CD4-positive, alpha-beta T cell treated with Interleukin-4 for 1 hour (primary cell): ENCODE measurements around the gene VANGL1.
"Not testable (repeated sequence)": the region's sequence is repeated elsewhere in the genome, so short reads cannot be mapped to it uniquely, and the experiment has no call there.

Source experiments
- DNase-seq, 2 donors: peaks; one replicate each; pipeline ENCODE4 v3.0.0-alpha.2; 2020 to 2022

VANGL1 gene

DNA sequence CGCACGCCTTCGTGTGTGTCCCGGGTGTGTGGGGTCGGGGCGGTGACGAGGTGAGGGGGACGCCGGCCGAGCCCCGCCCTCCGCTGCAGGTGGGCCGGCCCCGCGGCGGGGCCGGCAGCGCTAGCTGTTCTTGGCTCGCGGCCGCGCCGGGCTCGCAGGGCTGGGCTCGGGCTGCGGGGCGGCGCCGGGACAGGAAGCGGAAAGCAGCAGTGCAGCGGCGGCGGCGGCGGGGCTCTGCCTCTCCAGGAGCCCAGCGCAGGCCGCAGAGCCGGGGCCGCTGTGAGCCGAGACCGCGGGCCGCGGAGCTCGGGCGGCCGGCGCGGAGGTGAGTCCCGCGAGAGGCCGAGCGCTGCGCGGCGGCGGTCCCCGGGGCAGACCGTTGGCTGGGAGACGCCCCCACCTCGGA is at the start of gene VANGL1:
TSS of gene VANGL1 (plus strand) at position 209 of the 406 bp plus-strand sequence. CDS start 9,444 bp downstream, outside the sequence.
- DNase-seq: peak; percentile 13 to 34

DNA sequence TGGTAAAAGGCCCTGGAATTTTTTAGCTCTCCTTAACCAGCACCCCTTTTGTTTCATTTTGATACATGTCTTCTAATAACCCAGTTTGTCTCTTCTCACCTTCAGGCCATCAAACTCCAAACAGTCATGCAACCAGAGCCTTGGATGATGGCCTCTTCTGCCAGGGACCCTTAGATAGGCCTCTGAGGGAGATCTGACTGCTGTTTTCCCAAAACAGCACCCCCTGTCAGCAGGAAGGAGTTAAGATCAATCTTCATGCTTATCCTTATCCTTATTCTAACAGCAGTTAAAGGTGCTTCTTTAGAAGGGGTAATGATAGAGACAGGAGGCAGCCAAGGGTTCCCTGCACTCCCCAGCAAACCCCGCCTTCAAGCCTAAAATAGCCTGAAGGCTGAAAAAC is 49.5 kb upstream of the VANGL1 start:
- DNase-seq: no peak

DNA sequence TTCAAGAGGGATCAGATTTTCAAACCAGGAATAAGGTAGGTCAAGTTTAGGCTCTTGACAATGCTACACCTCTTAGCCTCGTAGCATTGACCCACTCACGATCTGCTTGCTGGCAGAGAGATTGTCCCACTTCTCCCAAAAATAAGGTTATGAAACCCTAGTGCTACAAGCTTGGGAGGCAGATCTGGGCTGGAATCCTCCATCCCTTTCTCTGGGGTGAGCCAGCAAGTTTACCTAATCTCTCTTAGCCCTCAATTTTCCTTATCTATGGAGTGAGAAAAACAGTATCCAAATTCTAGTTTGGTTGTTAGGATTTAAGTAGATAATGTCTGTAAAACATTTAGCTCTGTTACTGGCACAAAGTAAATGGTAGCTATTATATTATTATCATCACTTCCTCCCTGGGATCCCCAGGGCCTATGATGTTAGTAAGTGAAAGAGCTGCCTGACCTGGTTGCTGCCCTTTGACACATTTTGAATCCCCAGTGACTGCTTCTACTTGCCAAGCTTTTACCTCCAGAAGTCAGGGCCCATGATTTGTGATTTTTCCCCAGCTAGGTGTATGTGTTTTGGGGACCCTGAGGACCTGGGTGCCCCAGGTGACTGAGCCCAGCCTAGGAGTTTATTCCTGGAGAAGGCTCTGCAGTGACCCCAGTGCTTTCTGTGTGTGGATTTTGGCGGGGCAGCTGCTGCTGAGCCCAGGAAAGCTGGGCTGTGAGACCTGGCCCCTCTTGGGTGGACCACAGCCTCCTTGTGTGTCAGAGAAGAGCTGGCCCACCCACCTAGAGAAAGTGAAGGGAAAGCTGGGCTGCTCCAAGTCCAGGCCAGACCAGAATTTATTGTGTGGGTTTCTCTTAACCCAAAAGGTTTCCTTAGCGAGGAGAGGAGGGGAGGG is 48.2 kb upstream of the VANGL1 start:
- no peak for DNase-seq

DNA sequence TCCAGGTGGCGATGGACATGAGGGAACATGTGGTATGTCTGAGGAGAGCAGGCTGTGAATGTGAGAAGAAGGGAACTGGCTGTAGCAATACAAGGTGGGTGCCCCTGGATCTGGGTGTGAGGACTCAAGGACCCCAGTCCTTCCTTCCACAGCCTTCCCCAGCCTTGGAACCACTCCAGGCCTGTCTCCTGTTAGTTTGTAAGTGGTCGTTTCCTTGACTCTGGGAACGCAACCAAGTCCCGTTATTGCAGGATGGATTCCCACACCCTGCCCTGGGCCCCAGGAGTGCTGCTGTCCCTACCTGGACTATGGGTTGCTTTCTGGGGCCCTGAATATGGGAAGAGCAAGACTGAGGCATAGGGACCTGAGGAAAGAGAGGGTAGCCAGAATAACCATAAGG is 47.2 kb upstream of the VANGL1 start:
- DNase-seq: no peak

DNA sequence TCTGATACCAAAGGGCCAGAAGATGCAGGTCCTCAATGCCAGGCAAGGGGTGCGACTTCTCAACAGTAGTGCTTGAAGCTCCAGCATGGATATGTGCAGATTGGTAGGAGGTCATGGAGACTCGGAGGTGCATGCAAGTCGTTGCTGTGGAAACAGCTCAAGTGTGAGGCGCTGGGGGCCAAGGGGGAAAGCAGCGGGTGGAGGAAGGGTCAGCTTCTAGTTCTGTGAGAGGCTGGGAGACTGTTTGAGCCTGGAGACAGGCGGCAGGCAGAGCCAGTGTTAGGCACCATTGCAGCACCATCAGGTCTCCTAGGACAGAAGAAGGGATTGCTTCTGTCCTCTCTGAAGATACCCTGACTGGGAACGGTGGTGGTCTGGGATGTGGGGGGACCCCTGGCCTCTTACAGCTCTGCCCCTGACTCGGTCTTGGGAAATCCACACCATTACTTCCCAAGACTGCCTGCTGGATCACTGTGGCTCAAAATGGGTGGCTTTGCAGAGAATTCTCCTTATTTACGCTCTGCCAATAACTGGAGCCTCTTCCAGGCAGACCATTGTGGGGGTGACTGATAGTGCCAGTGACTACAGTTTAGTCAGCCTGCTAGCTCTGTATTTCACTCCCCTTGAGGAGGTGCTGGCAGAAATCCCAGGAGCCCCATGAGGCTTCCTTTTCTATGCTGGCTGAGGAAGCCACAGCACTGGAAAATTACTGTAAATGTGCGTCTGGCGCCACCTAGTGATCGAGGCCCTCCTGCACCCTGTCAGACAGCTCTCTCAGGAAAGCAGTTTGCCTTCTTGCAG is 46.3 kb upstream of the VANGL1 start:
- DNase-seq: peak; percentile 43 to 51

DNA sequence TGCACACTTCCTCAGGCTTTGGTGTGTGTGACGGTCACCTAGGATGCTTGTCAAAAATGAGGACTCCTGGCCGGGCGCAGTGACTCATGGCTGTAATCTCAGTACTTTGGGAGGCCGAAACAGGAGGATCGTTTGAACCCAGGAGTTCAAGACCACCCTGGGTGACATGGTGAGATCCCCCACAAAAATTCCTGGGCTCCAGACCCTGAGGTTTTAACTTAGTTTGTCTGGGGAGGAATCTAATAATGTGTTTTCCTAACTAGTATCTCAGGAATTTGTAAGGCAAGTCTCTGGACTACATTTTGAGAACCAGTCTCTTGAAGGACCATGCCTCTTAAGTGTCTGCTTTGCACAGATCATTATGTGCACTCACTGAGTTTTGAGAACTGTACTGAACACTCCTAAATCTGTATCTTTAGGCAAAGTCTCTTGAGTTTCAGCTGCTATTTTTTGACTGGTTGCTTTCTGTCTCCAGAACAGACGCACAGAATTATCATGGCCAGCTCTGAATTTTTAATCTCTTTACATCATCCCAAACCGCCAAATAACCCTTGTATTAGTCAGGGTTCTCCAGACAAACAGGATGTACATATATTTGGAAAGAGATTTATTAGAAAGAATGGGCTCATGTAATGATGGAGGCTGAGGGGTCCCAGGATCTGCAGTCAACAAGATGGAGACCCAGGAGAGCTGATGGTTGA is 45.5 kb upstream of the VANGL1 start:
- no peak for DNase-seq

DNA sequence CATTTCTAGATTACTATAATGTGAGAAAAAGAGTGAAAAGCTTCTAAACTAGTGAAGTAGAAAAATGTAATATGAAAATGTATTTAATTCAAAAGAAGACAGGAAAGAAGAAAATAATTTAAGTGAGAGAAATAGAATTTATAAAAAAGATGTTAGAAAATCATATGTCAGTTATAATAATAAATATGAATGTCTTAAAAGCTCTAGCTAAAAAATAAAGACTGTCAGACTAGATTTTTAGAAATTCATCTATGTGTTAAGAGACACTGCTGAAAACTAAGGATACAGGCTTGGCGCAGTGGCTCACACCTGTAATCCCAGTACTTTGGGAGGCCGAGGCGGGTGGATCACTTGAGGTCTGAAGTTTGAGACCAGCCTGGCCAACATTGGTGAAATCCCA is 37.3 kb upstream of the VANGL1 start:
- DNase-seq: no peak

DNA sequence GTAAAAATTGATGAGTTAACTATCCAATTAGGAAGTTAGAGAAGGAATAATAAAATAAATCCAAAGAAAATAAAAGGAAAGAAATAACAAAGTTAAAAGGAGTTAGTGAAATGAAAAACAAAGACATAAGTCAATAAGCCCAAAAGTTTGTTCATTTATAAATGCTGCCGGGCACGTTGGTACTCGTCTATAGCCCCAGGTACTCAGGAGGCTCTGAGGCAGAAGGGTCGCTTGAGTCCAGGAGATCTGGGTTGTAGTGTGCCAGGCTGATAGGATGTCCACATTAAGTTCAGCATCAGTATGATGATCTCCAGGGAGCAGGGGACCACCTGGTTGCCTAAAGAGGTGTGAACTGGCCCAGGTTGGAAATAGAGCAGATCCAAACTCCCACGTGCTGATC is 35.5 kb upstream of the VANGL1 start:
- DNase-seq: no peak

DNA sequence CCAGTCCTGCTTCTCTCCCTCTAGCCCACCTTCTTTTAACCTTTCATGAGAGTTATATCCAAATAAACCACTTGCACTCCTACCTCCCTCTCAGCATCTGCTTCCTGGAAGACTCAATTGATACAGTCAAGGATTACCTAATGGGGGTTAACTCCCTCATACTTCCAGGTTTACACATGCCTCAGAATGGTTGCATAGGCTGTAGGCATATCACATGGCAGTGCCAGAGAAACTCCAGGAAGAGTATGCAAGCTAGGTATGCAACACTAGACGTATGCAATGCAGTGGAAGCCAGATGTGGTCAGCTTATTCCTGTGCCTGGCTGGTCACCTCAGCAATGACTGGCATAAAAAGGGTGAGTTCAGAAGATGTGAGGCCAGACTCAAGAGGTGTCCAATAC is 32.7 kb upstream of the VANGL1 start:
- no peak for DNase-seq

DNA sequence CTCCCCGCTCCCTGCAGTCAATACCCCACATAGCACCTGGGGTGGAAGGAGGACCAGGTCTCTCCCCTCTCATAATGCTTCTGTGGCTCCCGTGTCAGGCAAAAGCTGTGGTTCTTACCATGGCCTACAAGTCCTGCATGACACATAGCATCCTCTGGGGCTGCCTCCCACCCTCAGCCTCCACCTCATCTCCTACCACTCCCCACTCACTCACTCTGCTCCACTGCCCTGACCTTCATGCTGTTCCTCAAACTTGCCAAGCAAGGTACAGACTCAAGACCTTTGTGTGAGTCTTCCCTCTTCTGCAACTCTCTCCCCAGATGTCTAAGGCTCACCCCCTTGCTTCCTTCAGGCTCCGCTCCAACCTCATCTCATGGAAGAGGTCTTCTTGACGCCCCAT is 28.0 kb upstream of the VANGL1 start:
- no peak for DNase-seq

DNA sequence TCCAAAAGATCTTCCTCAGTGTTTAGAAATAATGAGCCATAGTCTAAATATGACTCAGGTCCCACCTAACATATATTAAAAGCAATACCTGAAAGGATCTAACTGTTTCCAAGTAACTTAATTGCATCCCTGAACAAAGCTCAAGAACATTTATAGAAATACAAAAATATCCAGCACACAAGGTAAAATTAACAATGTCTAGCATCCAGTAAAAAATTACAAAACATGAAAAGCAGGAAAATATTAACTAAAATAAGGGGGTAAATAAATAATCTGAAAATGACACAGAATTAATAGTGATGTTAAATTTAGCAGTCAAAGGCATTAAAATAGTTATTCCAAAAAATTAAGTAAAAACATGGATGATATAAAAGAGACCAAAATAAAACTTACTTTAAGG is 21.3 kb upstream of the VANGL1 start:
- no peak for DNase-seq

DNA sequence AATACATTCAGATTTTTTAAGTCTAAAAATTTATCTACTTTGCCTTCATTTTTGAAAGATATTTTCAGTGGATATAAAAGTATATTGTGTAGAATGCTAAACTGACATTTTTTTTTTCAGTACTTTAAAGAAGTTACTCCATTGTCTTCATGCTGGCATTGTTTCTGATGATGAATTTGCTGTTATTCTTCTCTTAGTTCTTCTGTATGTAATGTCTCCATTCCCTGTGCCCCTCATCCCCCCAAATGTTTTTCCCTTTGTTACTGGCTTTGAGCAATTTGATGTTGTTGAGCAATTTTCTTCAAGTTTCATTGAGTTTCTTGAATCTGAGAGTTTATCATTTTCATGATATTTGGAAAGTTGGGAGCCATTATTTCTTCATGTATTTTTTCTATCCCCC is 20.8 kb upstream of the VANGL1 start:
- DNase-seq: no peak

DNA sequence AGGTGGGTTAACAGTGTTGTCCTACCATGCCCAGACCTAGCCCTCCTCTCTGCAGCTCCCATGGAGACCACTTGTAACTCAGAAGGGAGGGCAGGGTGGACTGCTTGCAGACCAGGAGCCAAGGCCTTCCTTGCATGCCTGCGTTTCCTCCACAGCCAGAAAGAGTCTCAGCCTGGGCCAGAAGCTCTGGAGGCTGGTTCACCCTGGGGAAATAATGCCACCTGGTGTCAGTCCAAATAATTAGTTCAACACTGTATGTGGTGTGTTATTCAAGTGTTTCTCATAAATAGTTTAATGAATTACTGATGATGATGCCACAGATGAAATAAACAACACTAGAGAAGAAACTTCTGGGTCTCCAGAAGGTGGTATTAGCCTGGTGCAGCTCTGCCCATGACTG is 16.9 kb upstream of the VANGL1 start:
- no peak for DNase-seq

DNA sequence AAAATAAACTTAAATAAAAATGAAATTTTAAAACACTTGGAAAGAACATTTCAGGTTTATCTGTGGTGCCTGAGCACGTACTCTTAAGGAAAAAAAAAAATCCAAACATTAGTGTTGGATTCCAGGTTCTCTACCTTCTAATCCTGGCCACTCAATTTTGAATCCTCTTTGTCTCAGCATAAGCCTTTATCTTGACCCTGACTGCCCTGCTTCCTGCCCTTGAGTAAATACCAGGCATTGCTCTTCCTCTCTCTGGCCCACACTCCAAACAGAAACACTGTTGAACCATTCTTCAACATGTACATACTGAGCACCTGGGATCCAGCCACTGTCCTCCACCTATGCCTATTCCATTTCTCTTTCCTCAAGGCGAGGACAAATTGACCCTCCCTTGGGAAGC is 11.4 kb upstream of the VANGL1 start:
- no peak for DNase-seq

DNA sequence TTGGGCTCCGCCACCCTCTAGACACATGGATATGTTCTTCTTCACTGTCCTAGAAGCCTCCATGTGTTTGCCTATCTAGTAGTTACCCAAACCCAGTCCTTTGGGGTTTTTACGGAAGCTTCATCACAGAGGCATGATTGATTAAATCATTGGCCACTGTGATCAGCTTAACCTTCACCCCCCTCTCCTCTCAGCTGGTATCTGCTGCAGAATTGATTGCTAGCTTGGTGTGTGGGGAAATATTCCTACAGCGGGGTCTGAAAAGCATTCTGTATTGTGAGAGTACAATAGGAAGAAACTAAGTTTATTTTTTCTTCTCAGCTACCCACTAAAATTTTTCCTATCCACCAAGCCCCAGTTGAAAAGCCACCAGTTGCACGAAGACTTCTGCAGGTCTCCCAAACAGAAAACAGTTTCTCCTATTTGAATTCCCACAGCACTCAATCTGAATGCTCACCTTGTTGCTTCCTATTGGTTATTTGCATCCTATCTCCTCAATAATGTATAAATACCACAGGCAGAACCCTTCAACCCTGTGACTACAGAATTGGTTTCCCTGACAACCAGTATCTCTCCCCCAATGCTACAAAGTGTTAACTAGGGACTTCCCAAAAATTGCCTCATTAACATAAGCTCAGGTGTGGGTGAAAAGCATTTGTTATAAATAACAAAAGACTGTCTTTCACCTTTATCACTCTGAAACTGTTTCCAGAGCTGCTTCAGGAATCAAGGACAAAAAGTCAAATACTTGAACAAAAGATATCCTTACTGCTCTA is 9.3 kb upstream of the VANGL1 start:
- DNase-seq: no peak

DNA sequence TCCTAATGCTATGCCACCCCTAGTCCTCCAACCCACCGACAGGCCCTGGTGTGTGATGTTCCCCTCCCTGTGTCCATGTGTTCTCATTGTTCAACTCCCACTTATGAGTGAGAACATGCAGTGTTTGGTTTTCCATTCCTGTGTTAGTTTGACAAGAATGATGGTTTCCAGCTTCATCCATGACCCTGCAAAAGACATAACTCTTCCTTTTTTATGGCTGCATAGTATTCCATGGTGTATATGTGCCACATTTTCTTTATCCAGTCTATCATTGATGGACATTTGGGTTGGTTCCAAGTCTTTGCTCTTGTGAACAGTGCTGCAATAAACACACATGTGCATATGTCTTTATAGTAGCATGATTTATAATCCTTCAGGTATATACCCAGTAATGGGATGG is 8.2 kb upstream of the VANGL1 start:
- not testable (repeated sequence) for DNase-seq

DNA sequence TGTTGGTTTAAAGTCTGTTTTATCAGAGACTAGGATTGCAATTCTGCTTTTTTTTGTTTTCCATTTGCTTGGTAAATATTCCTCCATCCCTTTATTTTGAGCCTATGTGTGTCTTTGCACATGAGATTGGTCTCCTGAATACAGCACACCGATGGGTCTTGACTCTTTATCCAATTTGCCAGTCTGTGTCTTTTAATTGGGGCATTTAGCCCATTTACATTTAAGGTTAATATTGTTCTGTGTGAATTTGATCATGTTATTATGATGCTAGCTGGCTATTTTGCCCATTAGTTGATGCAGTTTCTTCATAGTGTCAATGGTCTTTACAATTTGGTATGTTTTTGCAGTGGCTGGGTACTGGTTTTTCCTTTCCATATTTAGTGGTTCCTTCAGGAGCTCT is 4.5 kb upstream of the VANGL1 start:
- DNase-seq: not testable (repeated sequence)

DNA sequence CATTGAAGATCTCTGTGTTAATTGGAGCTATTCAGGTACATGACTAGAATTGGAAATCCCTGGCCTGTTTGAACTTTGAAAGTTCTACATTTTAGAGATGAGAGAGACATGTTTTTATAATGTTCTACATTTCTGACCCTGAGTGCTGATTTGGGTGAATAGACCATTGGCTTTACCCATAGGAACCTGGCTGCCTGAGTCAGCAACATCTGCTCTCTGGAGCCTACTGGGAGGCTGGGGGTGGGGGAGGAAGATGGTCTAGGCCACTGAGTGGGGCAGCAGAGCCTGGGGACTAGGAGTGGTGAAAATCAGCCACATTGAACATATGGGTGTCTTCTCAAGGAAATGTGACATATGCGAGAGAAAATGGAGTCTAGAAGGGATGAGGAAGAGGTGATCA is 1.4 kb upstream of the VANGL1 start:
- no peak for DNase-seq

DNA sequence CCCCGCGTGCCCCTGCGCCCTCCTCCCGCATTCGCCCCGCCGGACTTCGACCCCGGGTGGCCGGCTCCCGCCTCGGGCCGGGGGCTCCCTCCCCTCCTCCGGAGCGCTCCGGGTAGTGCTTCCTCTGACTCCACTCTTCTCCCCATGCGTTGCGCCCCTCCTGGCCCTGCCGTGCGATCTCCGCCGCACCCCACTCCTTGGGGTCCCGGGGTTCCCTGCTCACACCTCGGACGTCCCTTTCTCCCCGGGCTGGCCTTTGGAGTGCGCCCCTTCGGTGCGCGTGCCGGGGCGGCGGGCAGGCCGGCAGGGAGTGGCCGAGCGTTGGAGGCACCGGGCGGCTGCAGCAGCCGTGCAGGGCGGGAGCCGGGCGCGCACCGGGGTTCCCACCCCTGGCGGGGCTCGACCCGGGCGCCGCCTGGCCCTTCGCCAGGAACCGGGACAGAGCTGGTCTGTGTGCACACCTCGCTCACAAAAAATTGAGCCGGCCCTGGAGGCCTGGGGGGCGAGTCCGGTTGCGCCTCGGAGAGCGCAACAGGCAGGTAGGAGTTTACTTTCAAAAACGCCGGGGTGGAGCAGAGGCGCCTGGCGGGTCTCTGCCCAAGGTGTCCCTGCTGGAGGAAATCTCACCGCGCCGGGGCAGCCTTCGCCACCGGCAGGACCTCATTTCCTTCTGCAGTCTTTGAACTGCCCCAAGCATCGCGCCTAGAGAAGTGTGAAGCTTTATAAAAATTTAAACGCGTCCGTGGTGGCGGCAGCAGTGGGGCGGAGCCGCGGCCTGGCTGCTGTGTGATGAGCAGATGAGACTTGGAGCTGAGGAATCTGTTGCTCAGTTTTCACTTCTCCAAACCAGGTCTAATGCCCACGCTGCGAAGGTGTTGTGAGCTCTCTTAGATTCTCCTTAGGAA is 650 bp downstream of the VANGL1 start:
- DNase-seq: peak; percentile 30 to 32

DNA sequence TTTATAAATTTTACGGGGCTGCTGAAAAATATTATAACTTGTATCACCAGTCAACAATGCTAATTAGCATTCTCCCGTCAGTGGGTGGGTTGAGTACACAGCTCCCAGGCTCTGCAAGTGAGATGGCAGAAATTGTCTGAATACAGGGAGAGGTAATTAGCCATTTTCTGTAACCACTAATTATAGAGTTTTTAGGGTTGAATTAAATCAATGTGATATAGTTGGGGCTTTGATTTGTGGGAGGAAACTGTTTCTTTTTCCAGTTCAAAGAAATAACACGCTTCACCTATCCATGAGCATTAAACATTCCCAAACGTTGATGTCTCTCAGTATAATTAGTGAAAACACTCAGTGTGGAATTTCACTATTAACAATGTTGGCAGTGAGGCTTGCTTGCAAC is 1.5 kb downstream of the VANGL1 start:
- no peak for DNase-seq

DNA sequence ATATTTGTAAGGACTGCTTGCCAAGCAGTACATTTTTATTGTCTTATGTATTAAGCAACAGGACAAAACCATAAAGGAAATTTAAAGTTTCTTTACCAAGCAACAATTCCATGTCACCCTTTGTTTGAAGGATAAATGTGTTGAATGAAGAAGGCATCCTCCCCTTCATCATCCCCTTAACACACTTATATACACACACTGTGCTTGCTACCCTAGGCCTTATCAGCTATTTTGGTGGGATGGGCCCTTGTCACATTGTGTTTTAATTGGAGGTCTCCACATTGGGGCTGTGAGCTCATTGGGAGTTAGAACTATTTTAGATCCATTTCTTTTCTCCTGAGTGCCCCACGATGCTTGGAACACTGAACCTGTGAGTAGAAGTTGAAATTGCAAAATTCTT is 1.9 kb downstream of the VANGL1 start:
- DNase-seq: no peak

DNA sequence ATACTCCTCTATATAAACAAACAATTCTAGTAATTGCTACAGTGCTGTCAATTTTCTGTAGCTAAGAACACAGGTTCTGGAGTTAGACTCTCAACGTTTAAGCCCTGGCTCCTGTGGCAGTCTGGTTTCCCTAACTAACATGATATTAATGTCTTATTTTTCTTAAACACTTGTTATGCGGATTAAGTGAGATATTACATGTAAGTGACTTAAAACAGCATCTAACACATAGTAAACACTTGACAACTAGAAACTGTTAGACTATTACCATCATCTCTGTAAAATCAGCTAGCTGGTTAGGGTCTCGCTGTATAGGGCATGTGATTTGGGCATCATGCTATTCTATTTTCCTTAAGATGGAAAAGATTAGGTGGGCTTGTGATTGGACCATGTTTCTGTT is 2.3 kb downstream of the VANGL1 start:
- DNase-seq: no peak
